Epithelial cell of esophagus (primary cell): ENCODE results near the gene GPBP1L1.

Source experiments
- DNase-seq: peaks from one replicate; pipeline ENCODE4 v3.0.0; 2010; ENCODE audit warnings: low read depth
- H3K4me3 ChIP-seq: 2 replicates; pipeline ENCODE4 v1.5.1; 2011; ENCODE audit warnings: mild to moderate bottlenecking, low read length, control low read depth
- TF ChIP-seq, protein P1 (sequence below): IDR thresholded peaks from 2 replicates; pipeline ENCODE4 v1.5.1; 2011; ENCODE audit warnings: low read depth, mild to moderate bottlenecking, low read length, control low read depth, inconsistent platforms; ENCODE audit not compliant: insufficient read depth; ENCODE audit errors: missing control alignments

GPBP1L1 gene

GRCh38 chr1:45687014-45687753 lies 851 bp upstream of the GPBP1L1 start:
- TF ChIP-seq, protein P1, sequence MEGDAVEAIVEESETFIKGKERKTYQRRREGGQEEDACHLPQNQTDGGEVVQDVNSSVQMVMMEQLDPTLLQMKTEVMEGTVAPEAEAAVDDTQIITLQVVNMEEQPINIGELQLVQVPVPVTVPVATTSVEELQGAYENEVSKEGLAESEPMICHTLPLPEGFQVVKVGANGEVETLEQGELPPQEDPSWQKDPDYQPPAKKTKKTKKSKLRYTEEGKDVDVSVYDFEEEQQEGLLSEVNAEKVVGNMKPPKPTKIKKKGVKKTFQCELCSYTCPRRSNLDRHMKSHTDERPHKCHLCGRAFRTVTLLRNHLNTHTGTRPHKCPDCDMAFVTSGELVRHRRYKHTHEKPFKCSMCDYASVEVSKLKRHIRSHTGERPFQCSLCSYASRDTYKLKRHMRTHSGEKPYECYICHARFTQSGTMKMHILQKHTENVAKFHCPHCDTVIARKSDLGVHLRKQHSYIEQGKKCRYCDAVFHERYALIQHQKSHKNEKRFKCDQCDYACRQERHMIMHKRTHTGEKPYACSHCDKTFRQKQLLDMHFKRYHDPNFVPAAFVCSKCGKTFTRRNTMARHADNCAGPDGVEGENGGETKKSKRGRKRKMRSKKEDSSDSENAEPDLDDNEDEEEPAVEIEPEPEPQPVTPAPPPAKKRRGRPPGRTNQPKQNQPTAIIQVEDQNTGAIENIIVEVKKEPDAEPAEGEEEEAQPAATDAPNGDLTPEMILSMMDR = no peak
- H3K4me3 ChIP-seq = peak overlapping the region; percentile 99
- DNase-seq = peak; percentile 99

DNA sequence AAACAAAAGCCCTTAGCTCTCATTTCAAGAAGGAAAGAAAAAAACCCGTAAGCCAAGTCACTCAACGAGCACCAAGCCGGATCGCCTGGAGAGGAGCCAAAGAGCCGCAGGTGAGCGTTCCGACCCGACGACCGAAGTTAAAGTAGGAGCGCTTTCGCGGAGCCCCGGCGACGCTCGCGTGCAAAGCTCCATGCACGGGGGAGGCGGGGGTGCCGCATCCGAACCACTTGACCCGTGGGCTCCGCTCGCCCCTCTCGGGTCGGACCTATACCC lies 382 bp downstream of the GPBP1L1 start:
- TF ChIP-seq, protein P1 = no peak
- DNase-seq = peak; percentile 61

DNA sequence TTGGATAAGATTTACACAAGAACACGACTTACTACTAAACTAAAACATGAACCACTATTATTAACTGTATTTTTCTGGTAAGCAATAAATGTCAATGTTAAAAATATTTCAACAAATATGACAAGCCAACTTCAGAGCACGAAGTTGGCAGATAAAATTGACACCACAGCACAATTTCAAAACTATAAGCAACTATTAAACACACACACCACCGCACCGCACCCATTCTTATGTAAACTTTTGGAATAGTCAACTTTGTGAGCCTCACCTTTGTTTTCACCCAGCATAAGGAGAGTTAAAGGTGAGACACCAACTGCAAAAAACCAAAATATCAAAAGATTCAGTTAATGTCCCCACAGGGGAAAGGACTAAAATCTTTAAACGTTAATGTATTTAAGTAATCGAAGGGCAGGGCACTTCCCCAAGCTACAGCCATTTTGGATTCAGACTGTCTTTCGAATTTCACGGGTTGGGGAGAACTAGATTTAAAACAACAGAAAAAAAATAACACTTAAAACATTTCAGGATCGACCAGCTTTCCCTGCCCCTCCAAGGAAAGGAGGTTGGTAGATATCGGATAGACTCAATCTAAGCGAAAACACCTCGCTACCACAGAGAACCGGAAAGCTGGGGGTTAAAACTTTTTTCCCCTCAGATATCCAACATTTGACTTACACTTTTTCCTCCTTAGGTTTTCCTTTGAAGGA lies 872 bp downstream of the GPBP1L1 start:
- DNase-seq = peak; percentile 36
- peak overlapping the region; percentile 99 for H3K4me3 ChIP-seq
- TF ChIP-seq, protein P1 = no peak

More for the DNA sequence above, 382 bp downstream of the GPBP1L1 start:
- H3K4me3 ChIP-seq = peak overlapping the region; percentile 99

GRCh38 chr1:45684402-45684801 lies 1.9 kb downstream of the GPBP1L1 start:
- TF ChIP-seq, protein P1 = no peak
- H3K4me3 ChIP-seq = peak overlapping the region; percentile 99

GRCh38 chr1:45682942-45683341 lies 3.4 kb downstream of the GPBP1L1 start:
- H3K4me3 ChIP-seq = no peak overlapping the region
- TF ChIP-seq, protein P1 = no peak
- no peak for DNase-seq

More at GRCh38 chr1:45684402-45684801, 1.9 kb downstream of the GPBP1L1 start:
- DNase-seq = no peak

GRCh38 chr1:45679123-45679522 lies 7.2 kb downstream of the GPBP1L1 start:
- peak; percentile 13 for DNase-seq

More at GRCh38 chr1:45679123-45679522, 7.2 kb downstream of the GPBP1L1 start:
- H3K4me3 ChIP-seq = no peak overlapping the region
- TF ChIP-seq, protein P1 = no peak
